Neural crest cell (in vitro differentiated cells): ENCODE results near the gene RIMS1. TPM values are rescaled to one million over a fixed set of nuclear protein-coding genes. Genes with fewer than 3 reads are reported as not detected.

ENCODE experiments used
- DNase-seq: peaks from one replicate; pipeline ENCODE4 v3.0.0; 2021; ENCODE audit warnings: low read depth, mixed read lengths, low spot score
- H3K27ac Mint-ChIP-seq: one replicate; pipeline ENCODE4 v1.8.0; 2021; ENCODE audit warnings: mild to moderate bottlenecking, mixed read lengths; ENCODE audit not compliant: unreplicated experiment
- H3K27me3 Mint-ChIP-seq: 2 replicates; pipeline ENCODE4 v1.8.0; 2021; ENCODE audit warnings: low read depth, mild to moderate bottlenecking, mixed read lengths
- H3K36me3 Mint-ChIP-seq: 2 replicates; pipeline ENCODE4 v1.8.0; 2021; ENCODE audit warnings: low read depth, mild to moderate bottlenecking, mixed read lengths
- H3K4me1 Mint-ChIP-seq: 2 replicates; pipeline ENCODE4 v1.8.0; 2021; ENCODE audit warnings: mixed read lengths
- H3K4me3 Mint-ChIP-seq: one replicate; pipeline ENCODE4 v1.8.0; 2021; ENCODE audit warnings: mild to moderate bottlenecking, mixed read lengths
- H3K9me3 Mint-ChIP-seq: 2 replicates; pipeline ENCODE4 v1.8.0; 2021; ENCODE audit warnings: mixed read lengths
- total RNA-seq: library from RNA; stranded (reverse); gene quantifications from 2 replicates; pipeline ENCODE4 v1.2.1, GENCODE V29; 2021
- TF ChIP-seq, protein P1 (sequence below): fragments of 200-600 bp; sonication (generic); conservative IDR thresholded peaks from 2 replicates; pipeline ENCODE4 v1.5.0; 2021; ENCODE audit warnings: antibody characterized with exemption, mild to moderate bottlenecking

Gene RIMS1
- total RNA-seq, 1 donor from 2014 or later, result 4.5 TPM

DNA sequence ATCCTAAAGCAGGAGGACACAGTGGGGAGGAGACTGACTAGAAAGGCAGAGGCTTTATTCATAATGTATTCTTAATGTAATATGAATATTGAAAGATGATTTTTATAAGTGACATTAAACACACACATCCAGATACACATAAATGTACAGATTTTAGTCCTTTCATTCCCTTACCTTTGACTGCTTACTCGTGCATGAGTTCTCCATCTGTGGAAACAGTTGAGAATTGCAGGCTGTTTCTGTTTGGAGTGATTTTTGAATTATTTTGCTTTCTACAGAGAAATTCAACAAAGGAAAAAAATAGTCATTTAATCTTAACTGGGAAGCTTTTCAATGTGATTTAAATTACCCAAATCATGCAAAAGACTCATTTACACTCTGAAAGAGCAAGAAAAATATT lies 136.5 kb downstream of the RIMS1 start:
- TF ChIP-seq, protein P1, sequence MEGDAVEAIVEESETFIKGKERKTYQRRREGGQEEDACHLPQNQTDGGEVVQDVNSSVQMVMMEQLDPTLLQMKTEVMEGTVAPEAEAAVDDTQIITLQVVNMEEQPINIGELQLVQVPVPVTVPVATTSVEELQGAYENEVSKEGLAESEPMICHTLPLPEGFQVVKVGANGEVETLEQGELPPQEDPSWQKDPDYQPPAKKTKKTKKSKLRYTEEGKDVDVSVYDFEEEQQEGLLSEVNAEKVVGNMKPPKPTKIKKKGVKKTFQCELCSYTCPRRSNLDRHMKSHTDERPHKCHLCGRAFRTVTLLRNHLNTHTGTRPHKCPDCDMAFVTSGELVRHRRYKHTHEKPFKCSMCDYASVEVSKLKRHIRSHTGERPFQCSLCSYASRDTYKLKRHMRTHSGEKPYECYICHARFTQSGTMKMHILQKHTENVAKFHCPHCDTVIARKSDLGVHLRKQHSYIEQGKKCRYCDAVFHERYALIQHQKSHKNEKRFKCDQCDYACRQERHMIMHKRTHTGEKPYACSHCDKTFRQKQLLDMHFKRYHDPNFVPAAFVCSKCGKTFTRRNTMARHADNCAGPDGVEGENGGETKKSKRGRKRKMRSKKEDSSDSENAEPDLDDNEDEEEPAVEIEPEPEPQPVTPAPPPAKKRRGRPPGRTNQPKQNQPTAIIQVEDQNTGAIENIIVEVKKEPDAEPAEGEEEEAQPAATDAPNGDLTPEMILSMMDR, result no peak
- Mint-ChIP-seq H3K36me3 (no peaks in the 10 kb centered on the region), H3K27me3 (no peaks in the 10 kb centered on the region), H3K9me3 (no peaks in the 10 kb centered on the region), H3K4me3 (no peak overlapping the region), H3K4me1 (no peaks in the 10 kb centered on the region), H3K27ac (no peak overlapping the region)
- DNase-seq, result no peak

- H3K4me1 Mint-ChIP-seq, result no peaks in the 10 kb centered on the region
- no peak for DNase-seq
- H3K36me3 Mint-ChIP-seq, result no peaks in the 10 kb centered on the region
- TF ChIP-seq, protein P1, result no peak
- H3K27me3 Mint-ChIP-seq, result no peaks in the 10 kb centered on the region
- no peaks in the 10 kb centered on the region for H3K9me3 Mint-ChIP-seq
- H3K27ac Mint-ChIP-seq, result no peak overlapping the region
- H3K4me3 Mint-ChIP-seq, result no peak overlapping the region
These were observed 145.1 kb downstream of the RIMS1 start for GRCh38 chr6:72031471-72031870.

GRCh38 chr6:72032086-72032485 lies 145.7 kb downstream of the RIMS1 start:
- H3K4me3 Mint-ChIP-seq, result no peak overlapping the region
- no peak overlapping the region for H3K27ac Mint-ChIP-seq
- no peaks in the 10 kb centered on the region for H3K27me3 Mint-ChIP-seq
- no peak for DNase-seq
- H3K9me3 Mint-ChIP-seq, result no peaks in the 10 kb centered on the region
- no peaks in the 10 kb centered on the region for H3K4me1 Mint-ChIP-seq
- TF ChIP-seq, protein P1, result no peak
- H3K36me3 Mint-ChIP-seq, result no peaks in the 10 kb centered on the region

DNA sequence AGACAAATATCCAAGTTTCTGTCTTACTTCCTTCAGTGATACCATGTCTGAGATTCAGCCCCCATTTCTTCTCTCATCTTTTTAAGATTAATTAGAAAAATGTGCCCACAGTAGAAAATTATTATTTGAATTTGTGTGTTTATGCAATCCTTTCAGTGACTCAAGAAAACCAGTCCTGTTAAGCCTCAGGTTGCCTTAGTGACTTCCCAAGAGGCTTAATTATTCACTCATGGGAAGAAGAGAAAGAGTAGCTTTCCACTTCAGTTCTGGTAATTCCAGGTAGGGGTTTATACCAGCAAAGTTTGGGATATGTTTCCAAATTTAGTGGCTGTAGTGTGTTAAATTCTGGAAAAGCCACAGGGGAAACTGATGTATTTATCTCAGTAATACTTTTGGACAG lies 149.1 kb downstream of the RIMS1 start:
- no peak for DNase-seq
- H3K4me1 Mint-ChIP-seq, result no peaks in the 10 kb centered on the region

DNA sequence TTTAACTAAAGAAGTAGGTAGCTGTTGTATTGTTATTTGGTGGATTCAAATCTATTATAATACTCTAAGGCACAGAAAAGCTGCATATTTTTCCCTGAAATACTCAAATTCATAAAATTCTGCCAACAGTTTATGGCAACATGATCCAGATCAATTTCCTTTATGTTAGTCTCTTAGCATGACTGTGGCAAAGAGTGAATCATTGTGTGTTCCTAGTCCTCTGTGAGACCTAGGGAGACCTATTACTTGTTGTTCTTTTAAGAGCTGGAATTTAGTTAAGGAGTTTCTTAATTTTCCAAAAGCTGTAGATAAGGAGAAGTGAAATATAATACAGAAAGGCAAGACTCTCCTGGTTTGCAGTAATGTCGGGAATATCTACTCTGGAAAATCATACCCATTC lies 149.6 kb downstream of the RIMS1 start:
- H3K36me3 Mint-ChIP-seq, result no peaks in the 10 kb centered on the region
- H3K27me3 Mint-ChIP-seq, result no peaks in the 10 kb centered on the region
- H3K9me3 Mint-ChIP-seq, result no peaks in the 10 kb centered on the region
- TF ChIP-seq, protein P1, result no peak
- no peaks in the 10 kb centered on the region for H3K4me1 Mint-ChIP-seq
- no peak for DNase-seq
- H3K27ac Mint-ChIP-seq, result no peak overlapping the region
- H3K4me3 Mint-ChIP-seq, result no peak overlapping the region

More for the DNA sequence above, 149.1 kb downstream of the RIMS1 start:
- Mint-ChIP-seq H3K9me3 (no peaks in the 10 kb centered on the region), H3K4me3 (no peak overlapping the region), H3K27ac (no peak overlapping the region), H3K27me3 (no peaks in the 10 kb centered on the region), H3K36me3 (no peaks in the 10 kb centered on the region)
- TF ChIP-seq, protein P1, result no peak

DNA sequence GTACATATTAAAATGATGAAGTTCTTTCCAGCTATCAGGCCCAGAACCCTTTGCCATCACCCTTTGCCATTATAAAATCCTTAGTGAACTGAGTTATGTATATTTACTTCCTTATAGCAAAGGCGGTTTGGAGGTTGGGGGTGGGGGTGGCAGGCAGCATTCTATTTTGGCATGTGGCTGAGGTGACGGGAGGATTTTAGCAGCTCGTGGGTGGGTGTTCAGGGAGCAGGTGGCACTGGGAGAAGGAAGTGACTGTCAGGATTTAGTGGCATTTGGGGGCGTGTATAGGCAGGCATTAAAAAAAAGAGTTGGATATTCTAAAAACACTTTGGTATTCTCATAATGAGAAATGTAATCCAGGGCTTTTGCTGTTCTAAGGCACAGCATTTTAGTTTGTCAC lies 150.7 kb downstream of the RIMS1 start:
- TF ChIP-seq, protein P1, result no peak
- Mint-ChIP-seq H3K36me3 (no peaks in the 10 kb centered on the region), H3K4me1 (no peaks in the 10 kb centered on the region), H3K27ac (no peak overlapping the region), H3K27me3 (no peaks in the 10 kb centered on the region), H3K9me3 (no peaks in the 10 kb centered on the region), H3K4me3 (no peak overlapping the region)
- DNase-seq, result no peak
